ENCODE results near the gene IL1B.

Gene IL1B

GRCh38 chr2:112807233-112807807 is 29.3 kb downstream of the IL1B start:
- no peak for DNase-seq (ENCODE audit: low spot score)

- DNase-seq (ENCODE audit: low spot score), result no peak
These were observed 31.0 kb downstream of the IL1B start for GRCh38 chr2:112805542-112805941.

- no peak for DNase-seq (ENCODE audit: low spot score)
These were observed 32.7 kb downstream of the IL1B start for GRCh38 chr2:112803691-112804521.

- no peak for DNase-seq (ENCODE audit: low spot score)
These were observed 35.5 kb downstream of the IL1B start for GRCh38 chr2:112800881-112801583.

GRCh38 chr2:112798979-112799975 is 37.3 kb downstream of the IL1B start:
- no peak for DNase-seq (ENCODE audit: low spot score)

- DNase-seq (ENCODE audit: low spot score), result no peak
These were observed 40.1 kb downstream of the IL1B start for GRCh38 chr2:112796486-112796885.

GRCh38 chr2:112795774-112796173 is 40.8 kb downstream of the IL1B start:
- DNase-seq (ENCODE audit: low spot score), result no peak

GRCh38 chr2:112794841-112795240 is 41.7 kb downstream of the IL1B start:
- no peak for DNase-seq (ENCODE audit: low spot score)

GRCh38 chr2:112794131-112794733 is 42.3 kb downstream of the IL1B start:
- DNase-seq (ENCODE audit: low spot score), result no peak

GRCh38 chr2:112793449-112793978 is 43.1 kb downstream of the IL1B start:
- no peak for DNase-seq (ENCODE audit: low spot score)

- DNase-seq (ENCODE audit: low spot score), result no peak
These were observed 44.2 kb downstream of the IL1B start for GRCh38 chr2:112792419-112792818.

GRCh38 chr2:112791693-112792230 is 44.8 kb downstream of the IL1B start:
- no peak for DNase-seq (ENCODE audit: low spot score)

- no peak for DNase-seq (ENCODE audit: low spot score)
These were observed 45.6 kb downstream of the IL1B start for GRCh38 chr2:112791019-112791418.

- DNase-seq (ENCODE audit: low spot score), result no peak
These were observed 46.3 kb downstream of the IL1B start for GRCh38 chr2:112790305-112790704.

GRCh38 chr2:112789186-112789585 is 47.4 kb downstream of the IL1B start:
- DNase-seq (ENCODE audit: low spot score), result no peak

GRCh38 chr2:112788653-112789052 is 47.9 kb downstream of the IL1B start:
- DNase-seq (ENCODE audit: low spot score), result no peak

GRCh38 chr2:112787729-112788393 is 48.7 kb downstream of the IL1B start:
- DNase-seq (ENCODE audit: low spot score), result no peak

- DNase-seq (ENCODE audit: low spot score), result no peak
These were observed 49.3 kb downstream of the IL1B start for GRCh38 chr2:112787294-112787693.

- no peak for DNase-seq (ENCODE audit: low spot score)
These were observed 52.1 kb downstream of the IL1B start, which contains the start of gene IL1A for GRCh38 chr2:112784199-112785189. IL1A (minus strand) TSS chr2:112784493; CDS start chr2:112783770, 723 bp downstream.

Measured in SK-N-DZ (cell line).